GM12801 (cell line): Measurements from ENCODE around the gene DCDC2.

Source experiments
- TF ChIP-seq, protein P1 (sequence below): IDR thresholded peaks from one replicate; pipeline ENCODE4 v1.5.1; 2011; ENCODE audit warnings: control low read depth; ENCODE audit not compliant: insufficient read length; ENCODE audit errors: extremely low read depth

The DCDC2 gene

GRCh38 chr6:24296944-24297343, 60.9 kb downstream of the DCDC2 start:
- TF ChIP-seq, protein P1, sequence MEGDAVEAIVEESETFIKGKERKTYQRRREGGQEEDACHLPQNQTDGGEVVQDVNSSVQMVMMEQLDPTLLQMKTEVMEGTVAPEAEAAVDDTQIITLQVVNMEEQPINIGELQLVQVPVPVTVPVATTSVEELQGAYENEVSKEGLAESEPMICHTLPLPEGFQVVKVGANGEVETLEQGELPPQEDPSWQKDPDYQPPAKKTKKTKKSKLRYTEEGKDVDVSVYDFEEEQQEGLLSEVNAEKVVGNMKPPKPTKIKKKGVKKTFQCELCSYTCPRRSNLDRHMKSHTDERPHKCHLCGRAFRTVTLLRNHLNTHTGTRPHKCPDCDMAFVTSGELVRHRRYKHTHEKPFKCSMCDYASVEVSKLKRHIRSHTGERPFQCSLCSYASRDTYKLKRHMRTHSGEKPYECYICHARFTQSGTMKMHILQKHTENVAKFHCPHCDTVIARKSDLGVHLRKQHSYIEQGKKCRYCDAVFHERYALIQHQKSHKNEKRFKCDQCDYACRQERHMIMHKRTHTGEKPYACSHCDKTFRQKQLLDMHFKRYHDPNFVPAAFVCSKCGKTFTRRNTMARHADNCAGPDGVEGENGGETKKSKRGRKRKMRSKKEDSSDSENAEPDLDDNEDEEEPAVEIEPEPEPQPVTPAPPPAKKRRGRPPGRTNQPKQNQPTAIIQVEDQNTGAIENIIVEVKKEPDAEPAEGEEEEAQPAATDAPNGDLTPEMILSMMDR: no peak

- TF ChIP-seq, protein P1: no peak
Observed at GRCh38 chr6:24287239-24287638, 70.6 kb downstream of the DCDC2 start.

DNA sequence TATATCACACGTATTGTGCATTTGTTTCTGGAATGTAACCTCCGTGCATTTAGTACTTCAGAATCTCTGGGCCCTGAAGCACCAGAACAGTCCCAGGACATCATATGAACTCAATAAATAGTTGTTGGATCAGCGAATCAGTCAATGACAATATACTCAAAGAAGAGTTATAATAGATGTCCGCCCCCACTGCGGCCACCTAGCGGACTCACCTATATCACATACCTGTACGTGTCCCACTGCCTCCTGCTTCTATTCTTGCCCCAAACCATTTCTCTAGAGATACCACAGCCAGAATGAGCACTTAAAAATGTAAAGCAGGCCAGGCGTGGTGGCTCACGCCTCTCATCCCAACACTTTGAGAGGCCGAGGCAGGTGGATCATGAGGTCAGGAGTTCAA, 73.9 kb downstream of the DCDC2 start:
- TF ChIP-seq, protein P1: no peak

- TF ChIP-seq, protein P1: no peak
Observed at GRCh38 chr6:24283043-24283985, 74.5 kb downstream of the DCDC2 start.

GRCh38 chr6:24274441-24275083, 83.3 kb downstream of the DCDC2 start:
- TF ChIP-seq, protein P1: no peak

DNA sequence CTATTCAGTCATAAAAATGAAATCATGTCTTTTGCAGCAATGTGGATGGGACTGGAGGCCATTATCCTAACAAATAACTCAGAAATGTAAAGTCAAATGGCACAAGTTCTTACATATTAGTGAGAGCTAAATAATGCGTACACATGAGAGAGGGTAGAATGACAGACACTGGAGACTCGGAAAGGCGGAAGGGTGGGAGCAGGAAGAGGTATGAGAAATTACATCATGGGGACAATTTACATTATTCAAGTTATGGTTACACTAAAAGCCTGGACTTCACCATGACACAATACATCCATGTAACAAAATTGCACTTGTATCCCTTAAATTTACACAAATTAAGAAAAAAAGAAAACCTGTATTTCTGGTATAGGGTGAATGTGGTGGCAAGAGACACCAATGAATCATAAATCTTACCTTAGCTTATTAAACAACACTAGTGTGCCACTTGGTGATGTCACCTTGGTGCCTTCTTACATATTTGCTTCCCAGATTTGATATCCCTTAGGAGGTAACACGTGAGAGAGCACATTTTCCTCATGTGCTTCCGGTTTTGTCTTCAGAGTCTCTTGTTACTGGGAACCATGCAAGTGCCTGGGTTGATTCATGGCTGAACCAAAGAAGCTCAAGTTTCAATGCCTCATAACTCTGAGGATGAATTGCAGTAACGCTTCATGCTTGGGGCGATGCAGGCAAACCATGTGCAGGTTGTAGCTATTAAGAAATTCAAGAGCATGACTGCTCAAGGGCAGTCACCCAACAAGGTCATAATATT, 84.6 kb downstream of the DCDC2 start:
- TF ChIP-seq, protein P1: no peak

DNA sequence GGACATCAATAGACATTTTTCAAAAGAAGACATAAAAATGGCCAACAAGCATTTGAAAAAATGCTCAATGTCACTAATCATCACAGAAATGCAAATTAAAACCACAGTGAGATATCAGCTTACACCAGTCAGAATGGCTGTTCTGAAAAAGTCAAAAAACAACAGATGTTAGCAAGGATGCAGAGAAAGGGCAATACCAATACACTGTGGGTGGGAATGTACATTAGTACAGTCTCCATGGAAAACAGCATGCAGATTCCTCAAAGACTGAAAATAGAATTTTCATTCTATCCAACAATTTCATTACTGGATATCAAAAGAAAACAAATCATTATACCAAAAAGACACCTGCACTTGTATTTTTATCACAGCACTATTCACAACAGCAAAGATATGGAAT, 85.3 kb downstream of the DCDC2 start:
- TF ChIP-seq, protein P1: no peak
